GM23338 (cell line): ENCODE data around the gene RAD51. TPM values are rescaled to one million over a fixed set of nuclear protein-coding genes. Genes with fewer than 3 reads are reported as not detected.

ENCODE experiments used
- ATAC-seq: fragments of 200-7000 bp; cut with Tn5 transposase; 3 replicates; pipeline ENCODE4 v1.9.1; 2020
- DNase-seq: peaks from one replicate; pipeline ENCODE4 v3.0.0-alpha.2; 2015; ENCODE audit warnings: low spot score
- H2AFZ ChIP-seq: fragments of 200-600 bp; sonication (generic); 2 replicates; pipeline ENCODE4 v1.8.0; 2016; ENCODE audit warnings: antibody characterized with exemption, mild to moderate bottlenecking, moderate library complexity
- H3F3A ChIP-seq: fragments of 200-600 bp; sonication (generic); replicated peaks from 2 replicates; pipeline ENCODE4 v1.8.0; 2017; ENCODE audit warnings: antibody characterized with exemption, mixed run types, low read depth
- H3K27ac ChIP-seq: fragments of 200-600 bp; sonication (generic); 2 replicates; pipeline ENCODE4 v1.6.1; 2016; ENCODE audit warnings: low read depth
- H3K27me3 ChIP-seq: fragments of 200-600 bp; sonication (generic); 2 replicates; pipeline ENCODE4 v1.8.0; 2016; ENCODE audit warnings: mild to moderate bottlenecking, mixed run types, moderate library complexity; ENCODE audit not compliant: insufficient read depth
- H3K36me3 ChIP-seq: fragments of 200-600 bp; sonication (generic); 2 replicates; pipeline ENCODE4 v1.8.0; 2016; ENCODE audit warnings: mild to moderate bottlenecking; ENCODE audit not compliant: insufficient read depth
- H3K4me1 ChIP-seq: fragments of 200-600 bp; sonication (generic); 2 replicates; pipeline ENCODE4 v1.8.0; 2016; ENCODE audit warnings: mild to moderate bottlenecking, moderate library complexity; ENCODE audit not compliant: insufficient read depth
- H3K4me2 ChIP-seq: fragments of 200-600 bp; sonication (generic); 2 replicates; pipeline ENCODE4 v1.7.1; 2017; ENCODE audit warnings: mixed run types
- H3K4me3 ChIP-seq: fragments of 200-600 bp; sonication (generic); 2 replicates; pipeline ENCODE4 v1.6.1; 2016; ENCODE audit warnings: mixed run types
- H3K79me2 ChIP-seq: fragments of 200-600 bp; sonication (generic); replicated peaks from 2 replicates; pipeline ENCODE4 v1.8.0; 2017; ENCODE audit warnings: mild to moderate bottlenecking; ENCODE audit not compliant: insufficient read depth
- H3K9me2 ChIP-seq: fragments of 200-600 bp; sonication (generic); 2 replicates; pipeline ENCODE4 v1.8.0; 2017; ENCODE audit not compliant: insufficient read depth
- H4K20me1 ChIP-seq: fragments of 200-600 bp; sonication (generic); replicated peaks from 2 replicates; pipeline ENCODE4 v1.8.0; 2017; ENCODE audit warnings: mild to moderate bottlenecking; ENCODE audit not compliant: insufficient read depth
- H3K27ac Mint-ChIP-seq: 2 replicates; pipeline ENCODE4 v1.8.0; 2020; ENCODE audit warnings: inconsistent platforms, mild to moderate bottlenecking, moderate library complexity, mixed read lengths
- H3K27me3 Mint-ChIP-seq: 3 replicates; pipeline ENCODE4 v1.8.0; 2022; ENCODE audit warnings: low read depth, mild to moderate bottlenecking, moderate library complexity, mixed read lengths, inconsistent platforms; ENCODE audit not compliant: insufficient read depth, poor library complexity
- H3K36me3 Mint-ChIP-seq: 3 replicates; pipeline ENCODE4 v1.8.0; 2021; ENCODE audit warnings: low read depth, mild to moderate bottlenecking, inconsistent platforms, moderate library complexity, mixed read lengths
- H3K4me1 Mint-ChIP-seq: 3 replicates; pipeline ENCODE4 v1.8.0; 2020; ENCODE audit warnings: mild to moderate bottlenecking, inconsistent platforms, mixed read lengths
- H3K4me3 Mint-ChIP-seq: 3 replicates; pipeline ENCODE4 v1.8.0; 2021; ENCODE audit warnings: moderate library complexity, mild to moderate bottlenecking, inconsistent platforms, mixed read lengths
- H3K9me3 Mint-ChIP-seq: 3 replicates; pipeline ENCODE4 v1.8.0; 2020; ENCODE audit warnings: moderate library complexity, mild to moderate bottlenecking, inconsistent platforms, mixed read lengths
- CREB1 ChIP-seq: fragments of 250-450 bp; sonication (Bioruptor Pico); IDR thresholded peaks from 2 replicates; pipeline ENCODE4 v1.5.0; 2020; ENCODE audit warnings: low read depth, mild to moderate bottlenecking, moderate library complexity
- EZH2phosphoT487 ChIP-seq: fragments of 200-600 bp; sonication (generic); IDR thresholded peaks from one replicate; pipeline ENCODE4 v1.8.1; 2018; ENCODE audit warnings: antibody characterized with exemption; ENCODE audit not compliant: unreplicated experiment
- JUNB ChIP-seq: IDR thresholded peaks from one replicate; pipeline ENCODE4 v1.6.1; 2016; ENCODE audit warnings: antibody characterized with exemption; ENCODE audit not compliant: unreplicated experiment
- NANOG ChIP-seq: IDR thresholded peaks from 2 replicates; pipeline ENCODE4 v1.6.1; 2016; ENCODE audit warnings: antibody characterized with exemption, borderline replicate concordance
- POLR2AphosphoS5 ChIP-seq: IDR thresholded peaks from 2 replicates; pipeline ENCODE4 v1.6.1; 2016; ENCODE audit warnings: antibody characterized with exemption, low read depth
- ZNF331 ChIP-seq: fragments of 250-450 bp; sonication (Bioruptor Pico); IDR thresholded peaks from 2 replicates; pipeline ENCODE4 v1.5.0; 2020; ENCODE audit warnings: low read depth, mild to moderate bottlenecking, moderate library complexity
- polyA plus RNA-seq: library from polyadenylated mRNA; unstranded; fragments of >200 nt; fragmentation: Nextera tagmentation; extraction: Ambion mirVana; gene quantifications from 2 replicates; pipeline ENCODE4 v1.2.1, GENCODE V29; 2016
- total RNA-seq: library from RNA; depleted of rRNA; stranded (reverse); fragments of >200 nt; shearing (Covaris generic); gene quantifications from 2 replicates; pipeline ENCODE4 v1.2.3, GENCODE V29; 2014
- TF ChIP-seq, protein P1 (sequence below), 2 experiments: fragments of 200-600 bp in 1 of 2; sonication (generic) in 1 of 2; conservative IDR thresholded peaks; 2 replicates each; pipeline versions ENCODE4 v1.5.1 to v1.6.1; 2016 to 2017; ENCODE audit warnings: antibody characterized with exemption in 2 of 2, low read depth in 2 of 2, mild to moderate bottlenecking in 2 of 2, moderate library complexity in 1 of 2
- TF ChIP-seq, protein P2 (sequence below): IDR thresholded peaks from 2 replicates; pipeline ENCODE4 v1.6.1; 2016; ENCODE audit warnings: antibody characterized with exemption

RAD51 gene
- total and polyA plus RNA-seq, 2 experiments from 2014 or later = 20.3 to 26.2 TPM

GRCh38 chr15:40763801-40764628, 69.0 kb downstream of the RAD51 start, which contains the start of gene GCHFR:
Gene GCHFR, plus strand, starts transcription at chr15:40764068. Its CDS starts 113 bp downstream, at chr15:40764181.
- Histone ChIP-seq H3K27me3 (0 out of 2 replicates have a peak, but pooled peaks cover 4% of the 10 kb centered on the region), H3K4me2 (peak within 1 kb of the TSS; percentile 98), H3K79me2 (no peaks in the 10 kb centered on the region), H3F3A (peaks cover 15% of the 10 kb centered on the region), H4K20me1 (no peaks in the 10 kb centered on the region), H3K36me3 (no peaks in the 10 kb centered on the region), H3K4me3 (peak within 1 kb of the TSS; percentile 83), H3K9me2 (no peaks in the 10 kb centered on the region), H3K4me1 (peaks cover 23% of the 10 kb centered on the region), H3K27ac (peak within 1 kb of the TSS; percentile 90), H2AFZ (peak within 1 kb of the TSS; percentile 95)
- ATAC-seq = peak; percentile 56
- Mint-ChIP-seq H3K4me3 (peak within 1 kb of the TSS; percentile 71), H3K27ac (peak within 1 kb of the TSS; percentile 85; the same call in 1 of the 2 replicates), H3K9me3 (no peaks in the 10 kb centered on the region), H3K36me3 (no peaks in the 10 kb centered on the region), H3K27me3 (peaks cover 16% of the 10 kb centered on the region), H3K4me1 (peaks cover 32% of the 10 kb centered on the region)
- TF ChIP-seq EZH2phosphoT487 = no peak
- TF ChIP-seq NANOG = no peak
- peak; percentile 67 for TF ChIP-seq POLR2AphosphoS5
- TF ChIP-seq CREB1 (CRISPR knock-in tag) = peak; percentile 75
- TF ChIP-seq, protein P1, sequence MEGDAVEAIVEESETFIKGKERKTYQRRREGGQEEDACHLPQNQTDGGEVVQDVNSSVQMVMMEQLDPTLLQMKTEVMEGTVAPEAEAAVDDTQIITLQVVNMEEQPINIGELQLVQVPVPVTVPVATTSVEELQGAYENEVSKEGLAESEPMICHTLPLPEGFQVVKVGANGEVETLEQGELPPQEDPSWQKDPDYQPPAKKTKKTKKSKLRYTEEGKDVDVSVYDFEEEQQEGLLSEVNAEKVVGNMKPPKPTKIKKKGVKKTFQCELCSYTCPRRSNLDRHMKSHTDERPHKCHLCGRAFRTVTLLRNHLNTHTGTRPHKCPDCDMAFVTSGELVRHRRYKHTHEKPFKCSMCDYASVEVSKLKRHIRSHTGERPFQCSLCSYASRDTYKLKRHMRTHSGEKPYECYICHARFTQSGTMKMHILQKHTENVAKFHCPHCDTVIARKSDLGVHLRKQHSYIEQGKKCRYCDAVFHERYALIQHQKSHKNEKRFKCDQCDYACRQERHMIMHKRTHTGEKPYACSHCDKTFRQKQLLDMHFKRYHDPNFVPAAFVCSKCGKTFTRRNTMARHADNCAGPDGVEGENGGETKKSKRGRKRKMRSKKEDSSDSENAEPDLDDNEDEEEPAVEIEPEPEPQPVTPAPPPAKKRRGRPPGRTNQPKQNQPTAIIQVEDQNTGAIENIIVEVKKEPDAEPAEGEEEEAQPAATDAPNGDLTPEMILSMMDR (conservative IDR thresholded peaks at IDR 0.05; ENCODE audit: low read depth in 2 of 2) = peak in 1 of 2 experiments; percentile 32; a peak in 1 of 4 replicates
- peak; percentile 87 for DNase-seq

GRCh38 chr15:40764629-40765103, 69.7 kb downstream of the RAD51 start:
- Mint-ChIP-seq H3K4me3 (peak overlapping the region; percentile 71), H3K27ac (peak overlapping the region; percentile 85; the same call in 1 of the 2 replicates)
- peaks cover 23% of the 10 kb centered on the region for H3K4me1 ChIP-seq

More at GRCh38 chr15:40764629-40765103, 69.7 kb downstream of the RAD51 start:
- H3K36me3 Mint-ChIP-seq = no peaks in the 10 kb centered on the region
- peak overlapping the region; percentile 95 for H2AFZ ChIP-seq
- peak overlapping the region; percentile 90 for H3K27ac ChIP-seq
- H3F3A ChIP-seq = peaks cover 15% of the 10 kb centered on the region
- peaks cover 16% of the 10 kb centered on the region for H3K27me3 Mint-ChIP-seq
- DNase-seq (no peak), ATAC-seq (no peak)
- H3K27me3 ChIP-seq = 0 out of 2 replicates have a peak, but pooled peaks cover 4% of the 10 kb centered on the region
- no peaks in the 10 kb centered on the region for H3K36me3 ChIP-seq
- H3K79me2 ChIP-seq = no peaks in the 10 kb centered on the region
- H3K4me1 Mint-ChIP-seq = peaks cover 35% of the 10 kb centered on the region
- peak overlapping the region; percentile 83 for H3K4me3 ChIP-seq
- H3K9me2 ChIP-seq = no peaks in the 10 kb centered on the region
- peak overlapping the region; percentile 98 for H3K4me2 ChIP-seq
- H4K20me1 ChIP-seq = no peaks in the 10 kb centered on the region
- no peak for TF ChIP-seq ZNF331 (CRISPR knock-in tag)
- no peak for TF ChIP-seq JUNB
- TF ChIP-seq CREB1 (CRISPR knock-in tag) = no peak
- TF ChIP-seq, protein P2, sequence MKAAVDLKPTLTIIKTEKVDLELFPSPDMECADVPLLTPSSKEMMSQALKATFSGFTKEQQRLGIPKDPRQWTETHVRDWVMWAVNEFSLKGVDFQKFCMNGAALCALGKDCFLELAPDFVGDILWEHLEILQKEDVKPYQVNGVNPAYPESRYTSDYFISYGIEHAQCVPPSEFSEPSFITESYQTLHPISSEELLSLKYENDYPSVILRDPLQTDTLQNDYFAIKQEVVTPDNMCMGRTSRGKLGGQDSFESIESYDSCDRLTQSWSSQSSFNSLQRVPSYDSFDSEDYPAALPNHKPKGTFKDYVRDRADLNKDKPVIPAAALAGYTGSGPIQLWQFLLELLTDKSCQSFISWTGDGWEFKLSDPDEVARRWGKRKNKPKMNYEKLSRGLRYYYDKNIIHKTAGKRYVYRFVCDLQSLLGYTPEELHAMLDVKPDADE = no peak
- TF ChIP-seq EZH2phosphoT487 = no peak
- no peaks in the 10 kb centered on the region for H3K9me3 Mint-ChIP-seq
